Frontal cortex (tissue), 4 donors: ENCODE data around the gene LPIN3. TPM values are rescaled to one million over a fixed set of nuclear protein-coding genes. Genes with fewer than 3 reads are reported as not detected.

Source experiments
- DNase-seq, 2 donors: peaks; one replicate each; pipeline ENCODE4 v3.0.0; 2012; ENCODE audit warnings: low spot score in 2 of 2
- FAIRE-seq: peaks from 2 replicates; lab custom pipeline; 2012; peaks lifted over from hg19 to GRCh38; lab: Jason Lieb, UNC
- total RNA-seq: library from RNA; depleted of rRNA; stranded (reverse); fragments of >200 nt; gene quantifications from one replicate; pipeline ENCODE4 v1.2.3, GENCODE V29; 2014
- donor health status: control.
- donor health status: control.
- donor health status: control.

Gene LPIN3
- total RNA-seq, 1 donor from 2014 or later: 0.41 TPM

DNA sequence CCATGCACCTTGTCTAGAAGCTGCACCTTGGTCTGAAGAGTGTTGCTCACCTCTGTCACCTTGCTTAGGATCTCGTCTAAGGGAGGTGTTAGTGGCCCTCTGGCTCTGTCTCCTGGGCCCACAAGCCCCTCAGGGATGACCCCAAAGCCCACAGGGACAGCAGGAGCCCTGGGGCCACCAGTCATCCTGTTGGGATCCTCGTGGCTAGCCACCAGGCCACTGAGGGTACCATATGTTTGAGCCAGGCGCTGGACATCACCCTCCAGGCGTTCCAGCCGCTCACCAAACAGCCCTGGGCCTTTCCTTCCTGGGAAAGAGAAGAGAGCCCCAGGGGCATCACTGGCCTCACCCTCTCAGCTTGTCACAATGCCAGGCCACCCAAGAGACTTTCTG, 22.1 kb downstream of the LPIN3 start:
- DNase-seq: no peak
- FAIRE-seq: no peak

DNA sequence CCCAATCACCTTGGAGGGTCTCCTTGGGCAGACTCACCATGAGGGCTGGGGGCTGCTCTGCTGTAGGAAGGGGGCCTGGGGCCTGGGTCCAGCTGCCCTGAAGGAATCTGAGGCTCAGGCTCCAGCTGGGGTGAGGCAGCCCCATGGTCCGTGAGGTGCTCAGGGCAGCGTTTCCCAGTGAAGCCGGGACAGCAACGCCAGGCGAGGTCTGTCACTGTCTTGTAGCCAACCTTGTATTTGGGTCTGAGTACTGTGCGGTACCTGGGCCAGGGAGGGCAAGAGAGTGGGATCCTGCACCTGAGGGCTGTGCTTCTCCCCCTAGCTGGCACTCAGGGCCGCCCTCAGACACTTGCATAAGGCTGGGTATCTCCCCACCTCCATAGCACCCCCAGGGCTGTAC, 23.0 kb downstream of the LPIN3 start:
- FAIRE-seq (no peak), DNase-seq (no peak)

DNA sequence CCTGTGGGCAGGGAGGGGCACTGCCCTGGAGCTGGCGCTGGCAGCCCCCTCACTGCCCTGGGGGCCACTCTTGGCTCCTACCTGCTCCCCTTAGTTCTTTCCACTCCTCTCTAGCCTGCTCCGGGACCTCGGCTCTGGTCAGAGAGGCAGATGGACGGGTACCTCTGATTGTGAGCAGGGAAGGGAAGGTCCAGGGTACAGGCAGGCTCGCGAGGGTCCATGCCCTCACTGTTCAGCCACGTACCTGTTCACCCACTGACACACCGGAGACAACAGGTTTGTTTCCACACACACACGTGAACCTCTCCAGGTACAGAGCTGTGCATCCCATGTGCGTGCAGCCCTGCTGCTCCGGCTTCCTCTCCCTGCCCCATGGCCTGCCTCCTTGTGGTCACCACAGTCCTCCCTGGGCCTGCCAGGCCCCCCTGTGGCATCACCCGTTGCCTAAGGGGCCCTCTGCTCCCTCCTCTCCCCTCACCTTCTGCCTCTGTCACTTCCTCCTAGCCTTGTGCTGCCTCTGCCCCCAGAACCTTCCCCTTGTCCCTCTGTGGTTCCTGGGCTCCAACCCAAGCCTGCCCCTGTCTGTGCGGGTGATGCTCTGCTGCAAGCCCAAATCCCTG, 23.7 kb downstream of the LPIN3 start:
- DNase-seq (no peak), FAIRE-seq (no peak)

DNA sequence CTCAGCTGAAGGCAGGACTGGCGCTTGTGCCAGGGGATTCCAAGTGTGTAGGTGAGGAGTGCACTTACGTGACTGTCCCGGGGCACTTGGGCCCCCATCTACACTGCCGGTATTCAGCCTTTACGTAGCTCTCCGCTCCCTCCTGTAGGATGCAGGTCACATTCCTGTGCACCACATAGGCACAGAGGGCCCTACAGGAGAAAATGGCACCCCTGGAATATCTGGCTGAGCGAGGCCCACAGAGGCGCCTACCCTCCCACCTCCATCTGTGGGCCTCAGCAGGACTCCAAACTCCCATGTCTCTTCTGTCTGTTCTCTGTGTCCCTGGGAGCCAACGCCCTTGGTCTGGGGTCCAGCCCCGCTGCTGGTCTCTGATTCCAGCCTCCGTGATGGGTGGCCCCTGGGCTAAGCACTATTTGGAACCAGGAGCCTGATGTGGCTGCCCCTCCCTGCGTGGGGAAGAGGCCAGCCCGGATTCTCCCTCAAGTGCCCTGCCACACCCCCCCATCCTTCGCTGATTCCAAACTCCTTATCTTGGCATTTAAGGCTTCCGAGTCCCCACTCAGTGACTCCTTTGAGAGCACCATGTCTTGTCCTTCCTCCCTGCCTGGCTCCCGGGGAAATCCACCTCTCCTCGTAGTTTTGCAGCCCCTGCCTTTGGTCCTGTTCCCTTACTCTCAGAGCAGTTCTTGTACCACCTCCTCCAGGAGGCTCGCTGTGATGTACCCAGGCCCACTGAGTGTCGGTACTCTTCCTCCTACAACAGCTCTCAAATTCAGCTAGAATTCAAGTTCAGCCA, 24.5 kb downstream of the LPIN3 start:
- FAIRE-seq (no peak), DNase-seq (no peak)

DNA sequence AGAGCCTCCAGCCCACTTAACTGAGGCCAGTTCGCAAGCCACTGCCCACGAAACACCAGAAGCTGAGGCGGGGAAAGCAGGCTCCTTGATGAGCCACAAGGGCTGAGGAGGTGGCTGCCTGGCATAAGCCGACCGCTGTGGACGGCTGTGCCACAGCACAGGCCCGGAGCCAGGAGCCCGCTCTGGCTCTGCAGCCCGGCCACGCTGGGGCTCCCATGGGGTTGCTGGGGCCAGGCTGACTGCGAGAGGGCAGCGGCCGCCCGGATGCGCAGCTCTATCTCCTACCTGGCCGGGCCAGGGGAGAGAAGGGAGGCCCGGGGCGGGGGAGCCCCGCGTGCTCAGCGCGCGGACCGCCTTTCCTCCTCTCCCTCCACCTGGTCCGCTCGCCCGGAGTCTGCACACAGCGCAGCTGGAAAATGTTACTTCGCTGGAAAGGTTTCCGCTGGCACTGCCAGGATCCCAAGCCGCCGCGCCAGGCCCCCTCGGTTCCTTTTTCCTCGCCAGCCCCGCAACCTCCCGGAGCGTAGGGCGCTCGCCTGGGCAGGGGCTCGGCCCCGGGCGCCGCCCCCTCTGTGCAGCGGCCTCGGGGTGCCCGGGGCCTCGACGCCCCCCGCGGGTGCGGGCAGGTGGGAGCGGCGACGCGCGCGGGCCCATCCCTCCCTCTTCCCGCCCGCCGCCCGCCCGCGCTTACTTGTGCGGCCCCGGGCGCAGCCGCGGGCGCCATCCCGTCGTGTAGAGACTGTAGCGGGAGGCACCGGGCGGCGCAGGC, 25.3 kb downstream of the LPIN3 start:
- FAIRE-seq (no peak), DNase-seq (no peak)

DNA sequence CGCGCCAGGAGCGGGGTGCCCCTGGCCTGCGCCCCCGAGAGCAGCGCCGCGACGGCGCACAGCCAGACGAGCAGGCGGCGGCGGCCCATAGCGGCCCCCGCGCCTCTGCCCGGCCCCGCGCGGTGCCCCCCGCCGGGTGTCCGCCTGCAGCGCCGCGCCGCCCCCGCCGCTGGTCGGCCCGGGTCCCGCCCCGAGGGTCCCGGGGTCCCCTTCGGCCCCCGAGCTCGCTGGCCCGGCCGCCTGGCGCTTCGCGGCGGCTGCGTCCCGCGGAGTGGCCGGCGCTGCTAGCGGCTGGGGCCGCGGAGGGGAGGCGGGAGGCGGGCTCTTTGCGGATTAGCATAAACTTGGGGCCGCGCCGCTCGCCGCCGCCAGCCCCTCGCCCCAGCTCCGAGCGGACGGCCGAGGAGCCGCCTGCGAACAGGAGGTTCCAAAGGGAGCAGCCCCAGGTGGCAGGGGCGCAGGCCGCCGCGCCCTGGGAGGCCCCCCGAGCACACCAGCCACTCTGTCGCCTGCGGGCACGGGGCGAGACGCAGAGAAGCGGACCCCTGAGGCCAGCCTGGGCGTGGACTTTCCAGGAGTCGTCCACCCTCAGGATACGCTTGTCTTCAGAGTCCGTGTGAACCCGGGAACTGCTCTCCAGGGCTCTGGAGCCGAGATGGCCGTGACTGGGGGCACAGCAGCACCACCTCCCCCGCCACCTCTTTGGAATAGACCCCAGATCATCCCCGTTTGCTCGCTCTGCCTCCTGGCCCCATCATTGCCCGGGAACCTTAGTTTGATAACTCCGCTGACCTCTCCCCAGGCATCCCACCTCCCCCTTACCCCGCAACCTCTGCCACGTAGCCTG, 26.1 kb downstream of the LPIN3 start, which contains the start of gene EMILIN3:
TSS of gene EMILIN3 (minus strand) at position 273 of the 847 bp plus-strand sequence. CDS start at position 89, 184 bp downstream.
- DNase-seq (no peak), FAIRE-seq (no peak)

DNA sequence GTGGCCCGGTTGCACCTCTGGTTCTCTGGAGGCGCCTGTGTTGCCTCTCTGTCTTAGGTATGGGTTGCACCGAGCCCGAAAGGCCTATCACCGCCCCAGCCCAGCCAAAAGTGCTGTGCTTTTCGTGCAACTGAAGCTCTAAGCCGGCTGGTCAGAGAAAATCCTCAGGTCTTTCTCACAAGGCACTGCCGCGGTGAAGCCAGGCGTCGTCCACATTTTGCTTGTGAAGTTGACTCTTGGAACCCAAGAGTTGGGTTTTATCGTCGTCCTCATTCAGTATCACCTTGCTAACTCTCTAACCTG, 26.7 kb downstream of the LPIN3 start:
- DNase-seq: no peak
- FAIRE-seq: no peak

DNA sequence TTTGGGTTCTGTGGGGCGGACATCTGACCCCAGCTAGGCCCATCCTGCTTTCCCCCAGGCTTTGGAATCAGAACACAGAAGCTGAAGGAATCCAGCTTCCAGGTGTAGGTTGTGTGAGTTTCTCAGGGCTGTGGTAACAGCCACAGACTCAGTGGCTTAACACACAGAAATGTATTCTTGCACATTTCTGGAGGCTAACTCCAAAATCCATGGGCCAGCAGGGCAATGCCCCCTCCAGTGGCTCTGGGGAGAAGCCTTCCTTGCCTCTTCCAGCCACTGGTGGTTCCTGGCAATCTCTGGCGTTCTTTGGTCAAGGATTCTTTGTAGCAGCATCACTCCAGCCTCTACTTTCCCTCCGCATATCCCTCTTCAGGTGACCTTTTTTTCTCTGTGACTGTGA, 27.3 kb downstream of the LPIN3 start:
- FAIRE-seq (no peak), DNase-seq (no peak)

DNA sequence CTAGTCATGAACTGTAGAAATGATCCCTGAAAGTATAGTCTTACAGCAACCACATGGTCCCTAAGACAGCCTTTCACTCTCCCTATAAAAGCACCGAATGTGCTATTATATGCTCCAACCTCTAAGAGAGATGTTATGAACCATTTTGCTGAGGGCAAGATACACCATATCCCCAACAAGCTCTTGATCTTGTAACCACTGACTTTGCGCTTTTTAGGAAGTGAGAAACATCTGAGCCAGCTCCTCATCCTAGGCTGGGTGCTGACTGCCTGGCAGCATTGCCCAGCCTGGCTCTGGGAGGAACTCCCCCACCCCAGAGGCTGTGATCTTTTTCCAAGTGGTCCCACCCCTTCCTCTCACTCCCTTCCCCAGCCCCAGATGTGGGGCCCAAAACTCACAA, 29.1 kb downstream of the LPIN3 start:
- FAIRE-seq (no peak), DNase-seq (no peak)

DNA sequence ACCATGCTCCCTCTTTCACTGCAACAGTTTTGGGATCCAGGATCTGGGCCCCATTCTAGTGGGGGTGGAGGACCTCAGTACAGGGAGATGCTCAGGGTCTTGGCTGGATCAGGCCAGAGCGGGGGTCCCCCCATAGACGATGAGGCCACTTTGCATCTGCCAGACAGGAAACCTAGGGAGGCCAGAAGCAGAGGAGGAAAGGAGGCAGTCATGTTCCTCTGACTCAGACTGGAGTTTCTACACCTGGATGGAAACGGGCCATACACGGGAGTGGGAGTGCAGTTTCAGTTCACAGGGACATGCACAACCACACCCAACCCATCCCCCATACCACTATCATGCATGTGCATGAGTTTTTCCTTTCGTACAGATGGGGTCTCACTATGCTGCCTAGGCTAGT, 29.6 kb downstream of the LPIN3 start:
- DNase-seq: no peak
- FAIRE-seq: no peak

DNA sequence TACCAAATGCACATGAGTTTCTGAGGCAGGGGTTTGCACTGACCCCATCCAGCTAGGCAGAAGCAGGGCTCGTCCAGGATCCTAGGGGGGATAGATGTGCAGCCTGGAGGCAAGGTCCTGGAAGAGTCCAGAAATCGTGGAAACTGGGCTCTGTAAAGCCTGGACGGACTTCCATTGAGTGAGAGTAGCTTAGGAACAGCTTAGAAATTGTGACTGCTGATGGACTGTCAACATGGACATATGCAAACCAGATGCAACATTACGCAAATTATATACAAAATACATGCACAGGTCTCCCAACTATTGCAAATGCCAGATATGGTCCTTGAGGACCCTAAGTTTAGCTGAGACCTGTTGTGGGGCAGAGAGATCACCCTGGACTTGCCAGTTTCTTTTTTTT, 30.8 kb downstream of the LPIN3 start:
- DNase-seq (no peak), FAIRE-seq (no peak)

DNA sequence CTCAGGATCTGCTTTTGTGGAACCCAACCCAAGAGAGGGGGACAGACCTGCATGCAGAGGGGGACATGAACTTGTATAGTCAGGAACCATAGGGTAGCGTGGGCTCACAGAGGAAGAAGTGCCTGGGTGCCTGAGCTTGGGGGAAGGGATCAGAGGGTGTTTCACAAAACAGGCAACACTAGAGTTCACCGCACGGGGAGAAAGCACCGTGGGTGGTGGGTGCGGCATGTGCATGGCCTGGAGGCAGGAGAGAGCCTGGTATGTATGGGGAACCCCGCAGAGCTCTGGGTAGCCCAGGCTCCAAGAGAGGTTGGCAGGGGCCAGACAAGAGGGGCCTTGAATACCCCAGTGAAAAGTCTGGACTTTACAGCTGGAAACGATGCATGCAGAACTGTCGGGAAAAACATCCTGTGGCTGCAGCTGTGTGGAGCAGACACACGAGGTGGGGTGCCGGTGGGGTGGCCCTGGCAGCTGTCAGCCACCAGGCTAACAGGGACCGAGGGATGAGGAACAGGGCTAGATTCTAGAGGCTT, 32.7 kb downstream of the LPIN3 start:
- DNase-seq (no peak), FAIRE-seq (no peak)

DNA sequence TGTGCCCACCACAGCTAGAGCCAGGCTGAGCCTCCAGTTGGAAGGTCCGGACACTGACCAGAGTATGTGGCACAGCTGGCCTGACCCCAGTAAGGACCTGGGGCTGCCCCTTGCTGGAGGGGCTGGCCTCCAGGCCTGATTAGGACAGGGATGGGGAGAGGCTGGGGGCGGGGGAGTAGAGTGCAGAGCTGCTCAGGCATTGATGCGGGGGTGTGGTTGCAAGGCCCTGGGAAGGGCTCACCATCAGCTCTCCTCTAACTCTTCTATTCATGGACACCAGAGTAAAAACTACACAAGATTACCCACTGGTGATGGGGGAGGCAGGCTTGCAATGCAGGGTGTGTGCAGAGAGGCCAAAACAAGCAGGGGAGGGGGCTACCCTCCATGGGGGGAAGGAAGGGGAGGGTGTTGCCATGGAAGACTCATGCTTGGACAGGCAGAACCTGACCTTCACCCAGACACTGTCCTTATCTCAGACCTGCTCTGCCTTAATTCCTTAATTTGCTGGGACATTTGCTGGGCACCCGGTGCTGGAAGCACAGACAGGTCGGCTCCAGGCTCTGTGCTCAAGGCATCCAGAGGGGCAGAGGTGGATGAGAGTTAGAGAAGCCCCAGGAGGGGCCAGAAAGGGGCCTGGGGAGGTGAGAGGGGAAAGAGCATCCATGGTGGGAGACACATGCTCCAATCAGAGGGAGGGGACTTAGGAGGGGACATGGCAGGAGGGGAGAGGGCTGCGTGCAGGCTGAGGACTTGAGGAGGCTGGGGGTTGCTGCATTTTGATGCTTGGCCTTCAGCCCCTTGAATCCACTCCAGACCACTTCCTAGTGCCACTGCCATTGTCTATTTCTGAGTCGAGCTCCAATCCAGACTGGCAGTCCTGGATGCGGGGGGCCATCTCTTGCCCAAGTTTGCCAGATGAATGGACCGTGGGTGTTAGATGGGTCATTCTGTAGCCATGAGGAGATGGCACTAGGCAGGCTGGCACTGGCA, 33.6 kb downstream of the LPIN3 start:
- FAIRE-seq (no peak), DNase-seq (no peak)

DNA sequence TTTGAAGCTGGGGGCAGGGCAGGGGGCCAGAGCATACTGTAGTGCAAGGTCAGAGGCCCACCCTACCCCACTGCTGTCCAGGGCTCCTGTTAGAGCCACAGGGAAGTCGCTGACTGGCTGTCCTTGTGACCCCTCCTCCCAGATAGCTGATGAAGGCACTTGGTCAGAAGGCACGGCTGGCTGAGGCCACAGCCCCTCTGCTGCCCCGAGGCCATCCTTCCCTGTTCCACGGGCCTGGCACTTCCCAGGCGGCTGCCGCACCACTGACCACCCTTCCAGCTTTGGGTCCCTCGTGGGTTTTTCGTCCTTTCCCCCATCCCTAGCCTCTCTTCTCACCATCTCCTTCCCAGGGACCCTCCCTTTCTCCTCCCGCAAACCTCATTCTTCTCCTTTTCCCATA, 35.2 kb downstream of the LPIN3 start:
- DNase-seq (no peak), FAIRE-seq (no peak)

DNA sequence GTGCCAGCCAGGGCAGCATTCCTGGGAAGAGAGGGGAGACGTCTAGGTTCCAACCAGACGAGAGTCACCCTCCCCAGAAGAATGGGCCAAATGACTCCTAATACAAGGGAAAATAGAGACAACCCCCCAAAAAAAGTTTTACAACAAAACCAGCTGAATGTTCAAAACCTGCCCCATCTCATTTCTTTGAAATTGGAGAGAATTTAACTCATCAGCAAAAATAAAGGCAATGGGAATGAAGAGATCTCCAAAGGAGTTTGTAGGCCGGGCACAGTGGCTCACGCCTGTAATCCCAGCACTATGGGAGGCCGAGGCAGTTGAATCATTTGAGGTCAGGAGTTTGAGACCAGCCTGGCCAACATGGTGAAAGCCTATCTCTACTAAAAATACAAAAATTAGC, 35.7 kb downstream of the LPIN3 start:
- FAIRE-seq (no peak), DNase-seq (no peak)

DNA sequence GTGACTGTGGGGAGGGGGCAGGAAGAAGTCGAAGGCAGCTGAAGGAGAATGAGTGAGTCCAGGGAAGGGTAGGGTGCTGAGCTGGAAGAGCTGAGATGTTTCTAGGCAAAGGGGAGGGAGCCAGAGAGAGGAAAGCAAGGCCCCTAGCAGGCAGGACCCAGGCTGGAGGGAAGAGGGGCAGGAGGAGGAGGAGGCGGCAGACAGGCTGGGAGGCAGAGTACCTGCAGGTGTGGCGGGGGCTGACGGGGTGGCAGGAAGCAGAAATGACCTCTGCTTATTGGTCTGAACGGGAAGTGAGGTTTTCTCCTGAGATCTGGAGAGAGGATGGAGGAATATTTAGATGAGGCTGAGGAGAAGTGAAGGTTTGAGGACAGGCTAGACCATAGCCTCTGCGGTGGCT, 36.7 kb downstream of the LPIN3 start:
- DNase-seq (no peak), FAIRE-seq (no peak)

DNA sequence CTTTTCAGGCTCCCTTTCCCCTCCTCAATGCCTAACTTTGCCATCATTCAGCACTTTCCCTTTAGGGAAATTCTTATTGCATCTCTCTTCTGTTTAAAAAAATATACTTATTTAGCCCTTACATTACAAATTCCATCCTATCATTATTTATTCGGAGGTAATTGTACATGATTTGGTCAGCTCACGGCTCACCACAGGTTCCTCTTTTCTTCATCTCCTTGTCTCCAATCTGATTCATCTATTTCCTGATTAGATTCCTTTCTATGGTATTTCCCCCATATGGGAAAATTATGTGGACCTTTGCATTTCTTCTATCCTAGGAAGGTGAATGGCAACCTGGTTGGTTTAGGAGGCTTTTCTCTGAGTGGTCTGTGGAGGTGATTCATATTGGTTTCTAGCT, 38.9 kb downstream of the LPIN3 start:
- FAIRE-seq (no peak), DNase-seq (no peak)

DNA sequence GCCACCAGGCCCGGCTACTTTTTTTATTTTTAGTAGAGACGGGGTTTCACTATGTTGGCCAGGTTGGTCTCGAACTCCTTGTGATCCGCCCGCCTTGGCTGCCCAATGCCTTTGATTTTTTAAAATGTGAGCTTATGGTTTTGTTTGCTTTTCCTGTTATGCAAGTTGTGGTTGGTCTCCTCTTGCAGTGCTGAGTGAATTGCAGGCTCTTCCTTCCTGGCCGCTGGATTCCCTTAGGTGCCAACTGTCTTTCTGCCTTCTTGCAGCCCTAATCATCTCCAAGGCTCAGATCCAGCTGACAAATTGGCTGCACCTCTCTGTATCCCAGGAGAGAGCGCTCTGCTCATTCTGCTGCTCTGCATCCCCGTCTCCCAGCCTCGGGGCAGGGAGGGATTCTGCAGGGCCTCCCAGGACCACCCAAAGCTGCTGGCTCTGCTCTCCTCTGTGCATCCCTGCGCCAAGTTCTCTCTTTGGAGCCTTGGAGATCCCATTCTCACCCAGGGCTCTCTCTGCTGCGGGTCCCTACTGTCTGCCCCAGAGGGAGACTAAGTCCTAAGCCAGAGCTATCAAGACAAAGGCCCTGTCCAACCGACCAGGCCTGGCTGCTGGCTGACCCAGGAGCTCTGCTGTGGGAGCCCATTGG, 40.1 kb downstream of the LPIN3 start:
- FAIRE-seq: no peak
- no peak for DNase-seq
